Stimulated activated naive CD8-positive, alpha-beta T cell treated with anti-CD3 and anti-CD28 coated beads, Interleukin-15, amount 100 ng/mL, for 72 hours (primary cell): ENCODE measurements around the gene OLIG1.

ENCODE experiments used
- ATAC-seq: fragments of 150-1000 bp; cut with Tn5 transposase; 2 replicates; pipeline ENCODE4 v1.10.0; 2021; ENCODE audit warnings: mild to moderate bottlenecking, moderate library complexity
- DNase-seq, 2 donors: peaks; one replicate each; pipeline ENCODE4 v3.0.0; 2021 to 2022
- H3K27ac Mint-ChIP-seq, 2 donors: one replicate each; pipeline ENCODE4 v1.8.0; 2022; ENCODE audit warnings: mild to moderate bottlenecking in 2 of 2, mixed read lengths in 2 of 2, moderate library complexity in 2 of 2
- H3K27me3 Mint-ChIP-seq: one replicate; pipeline ENCODE4 v1.8.0; 2022; ENCODE audit warnings: mixed read lengths
- H3K4me1 Mint-ChIP-seq: one replicate; pipeline ENCODE4 v1.8.0; 2022; ENCODE audit warnings: mild to moderate bottlenecking, mixed read lengths
- H3K4me3 Mint-ChIP-seq, 2 donors: one replicate each; pipeline ENCODE4 v1.8.0; 2022; ENCODE audit warnings: mild to moderate bottlenecking in 2 of 2, mixed read lengths in 2 of 2, moderate library complexity in 1 of 2
- H3K9me3 Mint-ChIP-seq, 2 donors: one replicate each; pipeline ENCODE4 v1.8.0; 2022; ENCODE audit warnings: mixed read lengths in 2 of 2

Gene OLIG1

GRCh38 chr21:33067457-33067856 is 2.5 kb upstream of the OLIG1 start:
- no peak for ATAC-seq
- H3K27me3 Mint-ChIP-seq: peaks cover 88% of the 10 kb centered on the region
- no peak overlapping the region for H3K4me3 Mint-ChIP-seq
- H3K9me3 Mint-ChIP-seq: no peaks in the 10 kb centered on the region
- H3K27ac Mint-ChIP-seq: no peak overlapping the region
- DNase-seq: no peak
- peaks cover 21% of the 10 kb centered on the region for H3K4me1 Mint-ChIP-seq

GRCh38 chr21:33069243-33069642 is 698 bp upstream of the OLIG1 start:
- ATAC-seq: no peak
- H3K9me3 Mint-ChIP-seq: no peaks in the 10 kb centered on the region

GRCh38 chr21:33069645-33069993 is 322 bp upstream of the OLIG1 start:
- no peaks in the 10 kb centered on the region for H3K9me3 Mint-ChIP-seq
- peak overlapping the region; percentile 45 to 59 for H3K4me3 Mint-ChIP-seq
- H3K27ac Mint-ChIP-seq: no peak overlapping the region
- peaks cover 21% of the 10 kb centered on the region for H3K4me1 Mint-ChIP-seq
- H3K27me3 Mint-ChIP-seq: peaks cover 89% of the 10 kb centered on the region
- no peak for DNase-seq
- no peak for ATAC-seq

More at GRCh38 chr21:33069243-33069642, 698 bp upstream of the OLIG1 start:
- Mint-ChIP-seq H3K4me1 (peaks cover 21% of the 10 kb centered on the region), H3K27me3 (peaks cover 89% of the 10 kb centered on the region), H3K27ac (no peak overlapping the region), H3K4me3 (no peak overlapping the region)
- DNase-seq: no peak

GRCh38 chr21:33070744-33070997 is 730 bp downstream of the OLIG1 start:
- H3K4me3 Mint-ChIP-seq: peak overlapping the region in 1 of 2 donors; percentile 89
- no peak overlapping the region for H3K27ac Mint-ChIP-seq
- ATAC-seq (peak; percentile 22), DNase-seq (no peak)
- H3K9me3 Mint-ChIP-seq: no peaks in the 10 kb centered on the region
- H3K27me3 Mint-ChIP-seq: peaks cover 87% of the 10 kb centered on the region
- H3K4me1 Mint-ChIP-seq: peaks cover 21% of the 10 kb centered on the region

GRCh38 chr21:33070998-33071769 is 1.2 kb downstream of the OLIG1 start:
- DNase-seq (peak; percentile 7 to 18), ATAC-seq (peak; percentile 55)
- Mint-ChIP-seq H3K9me3 (no peaks in the 10 kb centered on the region), H3K4me3 (peak overlapping the region; percentile 83 to 89), H3K4me1 (peaks cover 22% of the 10 kb centered on the region), H3K27ac (no peak overlapping the region), H3K27me3 (peaks cover 90% of the 10 kb centered on the region)

- Mint-ChIP-seq H3K27me3 (peaks cover 90% of the 10 kb centered on the region), H3K4me3 (peak overlapping the region; percentile 83 to 89), H3K9me3 (no peaks in the 10 kb centered on the region), H3K27ac (no peak overlapping the region), H3K4me1 (peaks cover 29% of the 10 kb centered on the region)
- DNase-seq (peak in 1 of 2 donors; percentile 3), ATAC-seq (no peak)
Measured at GRCh38 chr21:33071770-33072306, 1.9 kb downstream of the OLIG1 start.

- Mint-ChIP-seq H3K9me3 (no peaks in the 10 kb centered on the region), H3K4me1 (peaks cover 35% of the 10 kb centered on the region), H3K27me3 (peaks cover 78% of the 10 kb centered on the region), H3K4me3 (no peak overlapping the region), H3K27ac (no peak overlapping the region)
- DNase-seq (no peak), ATAC-seq (no peak)
Measured at GRCh38 chr21:33073636-33074035, 3.7 kb downstream of the OLIG1 start.

GRCh38 chr21:33075128-33075527 is 5.2 kb downstream of the OLIG1 start:
- no peak overlapping the region for H3K4me3 Mint-ChIP-seq
- ATAC-seq: no peak
- peaks cover 68% of the 10 kb centered on the region for H3K27me3 Mint-ChIP-seq
- no peaks in the 10 kb centered on the region for H3K9me3 Mint-ChIP-seq
- DNase-seq: no peak
- no peak overlapping the region for H3K27ac Mint-ChIP-seq
- peaks cover 35% of the 10 kb centered on the region for H3K4me1 Mint-ChIP-seq

GRCh38 chr21:33075596-33076195 is 5.8 kb downstream of the OLIG1 start:
- Mint-ChIP-seq H3K9me3 (no peaks in the 10 kb centered on the region), H3K4me3 (no peak overlapping the region), H3K4me1 (peaks cover 35% of the 10 kb centered on the region), H3K27me3 (peaks cover 66% of the 10 kb centered on the region), H3K27ac (no peak overlapping the region)
- no peak for DNase-seq
- no peak for ATAC-seq

GRCh38 chr21:33076600-33077329 is 6.8 kb downstream of the OLIG1 start:
- Mint-ChIP-seq H3K4me1 (peaks cover 26% of the 10 kb centered on the region), H3K27me3 (peaks cover 55% of the 10 kb centered on the region), H3K4me3 (no peak overlapping the region), H3K27ac (no peak overlapping the region), H3K9me3 (no peaks in the 10 kb centered on the region)
- no peak for ATAC-seq
- DNase-seq: no peak

- H3K9me3 Mint-ChIP-seq: no peaks in the 10 kb centered on the region
- H3K27ac Mint-ChIP-seq: peak overlapping the region; percentile 5 to 59
- H3K4me1 Mint-ChIP-seq: peaks cover 22% of the 10 kb centered on the region
- H3K27me3 Mint-ChIP-seq: peaks cover 36% of the 10 kb centered on the region
- no peak overlapping the region for H3K4me3 Mint-ChIP-seq
- ATAC-seq: peak; percentile 95
- peak; percentile 48 to 54 for DNase-seq
Measured at GRCh38 chr21:33078907-33079582, 9.1 kb downstream of the OLIG1 start.

GRCh38 chr21:33080376-33080775 is 10.4 kb downstream of the OLIG1 start:
- Mint-ChIP-seq H3K4me3 (no peak overlapping the region), H3K27ac (no peak overlapping the region), H3K4me1 (peaks cover 22% of the 10 kb centered on the region)

GRCh38 chr21:33080776-33081175 is 10.8 kb downstream of the OLIG1 start:
- Mint-ChIP-seq H3K27me3 (peaks cover 22% of the 10 kb centered on the region), H3K27ac (no peak overlapping the region), H3K9me3 (no peaks in the 10 kb centered on the region), H3K4me3 (no peak overlapping the region), H3K4me1 (peaks cover 22% of the 10 kb centered on the region)
- ATAC-seq (no peak), DNase-seq (no peak)

More at GRCh38 chr21:33080376-33080775, 10.4 kb downstream of the OLIG1 start:
- DNase-seq: no peak
- no peaks in the 10 kb centered on the region for H3K9me3 Mint-ChIP-seq
- ATAC-seq: no peak
- peaks cover 26% of the 10 kb centered on the region for H3K27me3 Mint-ChIP-seq

GRCh38 chr21:33088384-33088783 is 18.4 kb downstream of the OLIG1 start:
- DNase-seq (no peak), ATAC-seq (no peak)
- Mint-ChIP-seq H3K4me3 (no peak overlapping the region), H3K27me3 (no peaks in the 10 kb centered on the region), H3K4me1 (no peaks in the 10 kb centered on the region), H3K9me3 (no peaks in the 10 kb centered on the region), H3K27ac (no peak overlapping the region)

GRCh38 chr21:33089395-33090119 is 19.6 kb downstream of the OLIG1 start:
- ATAC-seq: no peak
- Mint-ChIP-seq H3K9me3 (no peaks in the 10 kb centered on the region), H3K4me1 (no peaks in the 10 kb centered on the region), H3K27me3 (no peaks in the 10 kb centered on the region), H3K4me3 (no peak overlapping the region), H3K27ac (no peak overlapping the region)
- DNase-seq: no peak
